Left hindlimb (tissue), 1 donor: ENCODE results near the gene SF3B2.
"Not testable (repeated sequence)": the region's sequence is repeated elsewhere in the genome, so short reads cannot be mapped to it uniquely, and the experiment has no call there.

Experiments used
- DNase-seq: peaks from one replicate; pipeline ENCODE4 v3.0.0-alpha.2; 2018

Gene SF3B2

GRCh38 chr11:66020212-66020611 is 32.0 kb upstream of the SF3B2 start:
- DNase-seq, result no peak

- no peak for DNase-seq
Measured at GRCh38 chr11:66020618-66021357, 31.4 kb upstream of the SF3B2 start.

- peak; percentile 68 for DNase-seq
Measured at GRCh38 chr11:66022401-66023185, 29.6 kb upstream of the SF3B2 start.

- not testable (repeated sequence) for DNase-seq
Measured at GRCh38 chr11:66023186-66023440, 29.1 kb upstream of the SF3B2 start.

GRCh38 chr11:66026017-66026529 is 26.1 kb upstream of the SF3B2 start, which contains the start of gene CATSPER1:
CATSPER1 (minus strand) TSS chr11:66026479; CDS start chr11:66026379, 100 bp downstream.
- DNase-seq, result no peak

GRCh38 chr11:66032957-66033735 is 19.0 kb upstream of the SF3B2 start:
- no peak for DNase-seq

GRCh38 chr11:66035653-66036333 is 16.4 kb upstream of the SF3B2 start:
- no peak for DNase-seq

- no peak for DNase-seq
Measured at GRCh38 chr11:66036334-66036710, 15.8 kb upstream of the SF3B2 start.

GRCh38 chr11:66037327-66037726 is 14.8 kb upstream of the SF3B2 start:
- no peak for DNase-seq

GRCh38 chr11:66039765-66040164 is 12.4 kb upstream of the SF3B2 start:
- no peak for DNase-seq

- DNase-seq, result no peak
Measured at GRCh38 chr11:66042227-66042995, 9.8 kb upstream of the SF3B2 start.

- DNase-seq, result no peak
Measured at GRCh38 chr11:66042996-66043906, 8.9 kb upstream of the SF3B2 start.

GRCh38 chr11:66044757-66045156 is 7.4 kb upstream of the SF3B2 start:
- no peak for DNase-seq

- DNase-seq, result peak; percentile 73
Measured at GRCh38 chr11:66045177-66045639, 7.0 kb upstream of the SF3B2 start.

GRCh38 chr11:66046901-66047300 is 5.3 kb upstream of the SF3B2 start:
- no peak for DNase-seq

GRCh38 chr11:66047541-66048365 is 4.4 kb upstream of the SF3B2 start:
- no peak for DNase-seq

- no peak for DNase-seq
Measured at GRCh38 chr11:66048547-66049323, 3.4 kb upstream of the SF3B2 start, which contains the start of gene GAL3ST3. GAL3ST3 (minus strand) TSS chr11:66049161; CDS start chr11:66045415, 3,746 bp downstream.

- DNase-seq, result no peak
Measured at GRCh38 chr11:66050581-66051231, 1.5 kb upstream of the SF3B2 start.
